Measurements from ENCODE around the gene PTPN22.

- TF ChIP-seq POLR2A (IDR thresholded peaks at IDR 0.05) (no peak), CTCF (IDR thresholded peaks at IDR 0.05) (no peak), POLR2AphosphoS5 (IDR thresholded peaks at IDR 0.05) (no peak)
Measured at GRCh38 chr1:113770031-113770430, 101.5 kb downstream of the PTPN22 start.

All from sigmoid colon (tissue), 4 donors.